Effector memory CD4-positive, alpha-beta T cell (primary cell): Measurements from ENCODE around the gene KRT79.

ENCODE experiments used
- DNase-seq, 3 donors: peaks; one replicate each; pipeline ENCODE4 v3.0.0-alpha.2; 2020
- H3K27ac ChIP-seq: 2 replicates; pipeline ENCODE4 v1.7.0; 2013; ENCODE audit warnings: mild to moderate bottlenecking, low read length, moderate library complexity; ENCODE audit not compliant: insufficient read depth, poor library complexity, severe bottlenecking
- H3K27me3 ChIP-seq: replicated peaks from 2 replicates; pipeline ENCODE4 v1.7.0; 2013; ENCODE audit warnings: mild to moderate bottlenecking, low read length; ENCODE audit not compliant: insufficient read depth, control insufficient read depth, poor library complexity, severe bottlenecking
- H3K36me3 ChIP-seq: 2 replicates; pipeline ENCODE4 v1.7.0; 2013; ENCODE audit warnings: mild to moderate bottlenecking, low read length, moderate library complexity; ENCODE audit not compliant: control insufficient read depth, insufficient read depth
- H3K4me1 ChIP-seq: 2 replicates; pipeline ENCODE4 v1.7.0; 2013; ENCODE audit warnings: low read length, mild to moderate bottlenecking; ENCODE audit not compliant: control insufficient read depth, insufficient read depth, poor library complexity, severe bottlenecking
- H3K4me3 ChIP-seq: 2 replicates; pipeline ENCODE4 v1.7.0; 2013; ENCODE audit warnings: low read length, low read depth, mild to moderate bottlenecking; ENCODE audit not compliant: insufficient read depth, poor library complexity, severe bottlenecking
- H3K9me3 ChIP-seq: 2 replicates; pipeline ENCODE4 v1.7.0; 2013; ENCODE audit warnings: mild to moderate bottlenecking, low read length, moderate library complexity; ENCODE audit not compliant: control insufficient read depth

Gene KRT79

DNA sequence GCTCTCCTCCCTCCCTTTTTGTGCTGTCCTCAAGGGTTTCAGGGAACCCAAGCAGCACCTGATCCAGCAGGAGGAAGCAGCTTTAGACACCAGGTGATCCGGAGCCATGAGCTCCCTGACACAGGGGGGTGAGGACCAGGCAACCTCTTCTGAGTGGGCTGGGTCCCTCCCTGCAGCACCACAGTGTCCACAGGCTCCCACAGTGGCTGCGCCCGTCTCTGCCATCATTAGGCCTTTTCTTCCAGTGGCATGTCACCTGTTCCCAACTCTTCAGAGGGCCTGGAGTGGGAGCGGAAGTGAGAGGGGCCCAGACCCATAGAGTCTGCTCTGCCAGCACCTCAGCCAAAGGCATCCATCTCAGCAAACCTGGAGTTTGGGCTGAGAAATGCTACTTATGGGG is 56.5 kb downstream of the KRT79 start:
- no peaks in the 10 kb centered on the region for H3K27me3 ChIP-seq
- H3K4me1 ChIP-seq, result no peaks in the 10 kb centered on the region
- H3K4me3 ChIP-seq, result no peak overlapping the region
- H3K27ac ChIP-seq, result no peak overlapping the region
- no peaks in the 10 kb centered on the region for H3K9me3 ChIP-seq
- no peaks in the 10 kb centered on the region for H3K36me3 ChIP-seq
- DNase-seq, result no peak

GRCh38 chr12:52776913-52777395 is 57.2 kb downstream of the KRT79 start, which contains the start of gene KRT76:
Gene KRT76, minus strand, starts transcription at chr12:52777345. Its CDS starts 54 bp downstream, at chr12:52777291.
- H3K27me3 ChIP-seq, result no peaks in the 10 kb centered on the region
- H3K4me3 ChIP-seq, result no peak within 1 kb of the TSS
- no peaks in the 10 kb centered on the region for H3K9me3 ChIP-seq
- no peak for DNase-seq
- H3K27ac ChIP-seq, result no peak within 1 kb of the TSS
- no peaks in the 10 kb centered on the region for H3K4me1 ChIP-seq
- no peaks in the 10 kb centered on the region for H3K36me3 ChIP-seq

DNA sequence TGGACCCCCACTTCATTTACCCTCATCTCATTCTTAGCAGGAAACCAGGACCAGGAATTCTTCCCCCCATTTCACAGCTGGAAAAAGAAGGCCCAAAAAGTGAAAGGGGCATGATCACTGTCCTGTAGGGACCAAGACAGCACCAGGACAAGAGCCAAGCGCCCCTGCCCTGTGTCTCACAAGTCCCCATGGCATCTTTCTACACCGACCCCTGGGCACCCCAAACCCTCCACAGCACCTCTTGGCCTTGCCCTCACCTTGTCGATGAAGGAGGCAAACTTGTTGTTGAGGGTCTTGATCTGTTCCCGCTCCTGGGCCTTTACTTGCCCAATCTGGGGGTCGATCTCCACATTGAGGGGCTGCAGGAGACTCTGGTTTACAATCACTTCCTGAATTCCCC is 57.7 kb downstream of the KRT79 start:
- Histone ChIP-seq H3K27ac (no peak overlapping the region), H3K36me3 (no peaks in the 10 kb centered on the region), H3K9me3 (no peaks in the 10 kb centered on the region), H3K4me1 (no peaks in the 10 kb centered on the region), H3K27me3 (no peaks in the 10 kb centered on the region), H3K4me3 (no peak overlapping the region)
- DNase-seq, result no peak

DNA sequence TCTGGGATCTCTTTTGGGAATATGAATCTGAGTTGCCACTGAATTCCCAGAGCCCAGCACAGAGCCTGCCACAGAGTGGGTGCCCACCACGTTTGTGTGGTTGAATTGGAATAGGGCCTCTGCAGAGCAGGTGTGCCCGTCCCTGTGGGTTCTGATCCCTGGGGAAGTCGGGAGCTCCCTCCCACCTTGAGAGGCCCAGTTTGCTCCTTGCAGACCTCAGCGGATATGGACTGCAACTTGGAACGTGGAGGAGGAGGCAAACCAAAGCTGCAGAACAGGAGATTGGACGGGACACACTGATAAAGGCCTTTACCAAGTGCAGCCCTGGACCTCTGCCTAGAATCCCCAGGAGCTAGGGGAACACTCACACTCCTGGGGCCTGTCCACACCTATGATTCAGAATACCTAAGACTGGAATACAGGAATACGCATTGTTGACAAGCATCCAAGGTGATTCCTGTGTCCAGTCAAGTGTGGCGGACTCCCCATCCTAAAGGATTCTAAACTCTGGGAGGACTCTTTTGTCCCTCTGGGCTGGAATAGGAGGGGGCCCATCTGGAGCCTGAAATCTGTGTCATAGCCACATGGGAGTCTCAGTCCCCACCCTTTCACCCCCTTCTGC is 59.4 kb downstream of the KRT79 start:
- Histone ChIP-seq H3K9me3 (no peaks in the 10 kb centered on the region), H3K27ac (no peak overlapping the region), H3K4me1 (no peaks in the 10 kb centered on the region), H3K27me3 (no peaks in the 10 kb centered on the region), H3K4me3 (no peak overlapping the region), H3K36me3 (no peaks in the 10 kb centered on the region)
- DNase-seq, result no peak

DNA sequence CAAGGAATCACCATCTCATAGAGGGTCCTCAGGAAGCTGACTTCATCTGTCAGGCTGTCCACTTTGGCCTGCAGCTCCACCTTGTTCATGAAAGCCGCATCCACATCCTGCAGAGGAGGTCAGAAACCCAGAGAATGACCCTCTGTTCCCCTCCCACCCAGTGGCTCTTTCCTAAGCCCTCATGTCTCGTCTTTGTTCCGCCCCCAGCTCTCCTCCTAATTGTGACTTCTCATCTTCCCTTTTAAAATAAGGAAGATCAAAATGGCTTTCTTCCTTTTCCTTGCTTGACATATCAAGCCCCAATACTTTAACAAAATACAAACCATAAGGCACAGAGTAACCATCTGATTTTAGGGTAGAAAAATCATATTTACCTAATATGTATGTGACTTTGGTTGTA is 61.3 kb downstream of the KRT79 start:
- Histone ChIP-seq H3K27me3 (no peaks in the 10 kb centered on the region), H3K27ac (no peak overlapping the region), H3K4me3 (no peak overlapping the region), H3K36me3 (no peaks in the 10 kb centered on the region), H3K4me1 (no peaks in the 10 kb centered on the region), H3K9me3 (no peaks in the 10 kb centered on the region)
- DNase-seq, result no peak

- Histone ChIP-seq H3K27ac (no peak overlapping the region), H3K9me3 (no peaks in the 10 kb centered on the region), H3K36me3 (no peaks in the 10 kb centered on the region), H3K4me1 (no peaks in the 10 kb centered on the region), H3K27me3 (no peaks in the 10 kb centered on the region), H3K4me3 (no peak overlapping the region)
- DNase-seq, result no peak
Measured at GRCh38 chr12:52772188-52772587, 61.9 kb downstream of the KRT79 start.

DNA sequence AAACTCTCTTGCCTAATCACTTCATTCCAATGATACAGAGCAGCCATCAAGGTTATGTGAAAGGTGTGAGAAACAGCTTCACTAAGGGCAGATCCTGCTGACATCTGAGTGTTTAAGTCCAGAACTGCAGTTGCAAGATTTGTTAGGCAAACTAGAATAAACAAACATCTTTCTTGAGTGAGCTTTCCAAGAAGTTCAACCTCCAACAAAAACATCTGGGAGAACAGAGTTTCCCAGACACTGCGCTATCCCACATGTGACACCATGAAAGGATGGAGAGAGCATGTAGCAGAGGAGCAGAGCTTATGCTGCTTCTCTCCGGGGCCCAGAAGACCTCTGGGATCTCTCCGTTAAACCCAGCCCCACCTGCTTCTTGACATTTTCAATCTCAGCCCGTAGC is 62.6 kb downstream of the KRT79 start:
- Histone ChIP-seq H3K4me3 (no peak overlapping the region), H3K9me3 (no peaks in the 10 kb centered on the region), H3K4me1 (no peaks in the 10 kb centered on the region), H3K27me3 (no peaks in the 10 kb centered on the region), H3K27ac (no peak overlapping the region), H3K36me3 (no peaks in the 10 kb centered on the region)
- DNase-seq, result no peak
